GM18505 (cell line): ENCODE results near the gene METTL27.
"Not testable (repeated sequence)": the region's sequence is repeated elsewhere in the genome, so short reads cannot be mapped to it uniquely, and the experiment has no call there.

Experiments used
- ATAC-seq: cut with Tn5 transposase; IDR thresholded peaks from one replicate; pipeline ENCODE4 v1.9.1; 2021; ENCODE audit not compliant: unreplicated experiment
- POLR2A ChIP-seq: IDR thresholded peaks from 4 replicates; pipeline ENCODE4 v1.6.1; 2011; ENCODE audit warnings: borderline replicate concordance; ENCODE audit not compliant: insufficient read depth, insufficient read length; ENCODE audit errors: extremely low read depth

The METTL27 gene

GRCh38 chr7:73824986-73825385 lies 17.3 kb downstream of the METTL27 start:
- no peak for ATAC-seq
- TF ChIP-seq POLR2A = no peak

DNA sequence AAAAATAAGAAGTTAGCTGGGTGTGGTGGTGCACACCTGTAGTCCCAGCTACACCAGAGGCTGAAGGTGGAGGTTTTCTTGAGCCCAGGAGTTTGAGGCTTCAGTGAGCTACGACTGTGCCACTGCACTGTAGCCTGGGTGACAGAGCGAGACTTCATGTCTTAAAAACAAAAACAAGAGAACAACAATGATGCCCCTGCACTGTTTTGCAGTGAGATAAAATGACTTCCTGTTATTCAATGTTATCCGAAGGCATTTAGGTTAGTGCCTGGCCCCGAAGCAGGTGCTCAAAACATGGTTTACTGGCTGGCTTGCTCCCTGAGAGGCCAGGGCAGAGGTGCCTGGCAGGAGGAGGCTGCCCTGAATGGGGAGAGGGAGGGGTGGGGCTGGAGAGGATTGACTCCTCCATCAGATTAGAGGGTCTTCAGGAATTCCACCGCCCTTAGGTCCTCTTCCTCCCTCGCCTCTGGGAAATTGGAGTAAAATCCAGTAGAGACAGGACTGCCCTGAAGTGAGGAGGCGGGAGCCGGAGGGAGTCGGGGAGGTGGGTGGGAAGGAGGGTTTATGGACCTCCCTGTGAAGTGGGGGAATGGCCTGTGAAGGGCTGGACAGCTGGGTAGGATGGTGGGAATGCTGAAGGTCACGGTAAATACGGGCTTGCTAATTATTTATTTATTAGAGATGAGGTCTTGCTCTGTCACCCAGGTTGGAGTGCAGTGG lies 18.3 kb downstream of the METTL27 start:
- no peak for TF ChIP-seq POLR2A
- no peak for ATAC-seq

- TF ChIP-seq POLR2A = no peak
- no peak for ATAC-seq
Measured at GRCh38 chr7:73823257-73823656, 19.1 kb downstream of the METTL27 start.

DNA sequence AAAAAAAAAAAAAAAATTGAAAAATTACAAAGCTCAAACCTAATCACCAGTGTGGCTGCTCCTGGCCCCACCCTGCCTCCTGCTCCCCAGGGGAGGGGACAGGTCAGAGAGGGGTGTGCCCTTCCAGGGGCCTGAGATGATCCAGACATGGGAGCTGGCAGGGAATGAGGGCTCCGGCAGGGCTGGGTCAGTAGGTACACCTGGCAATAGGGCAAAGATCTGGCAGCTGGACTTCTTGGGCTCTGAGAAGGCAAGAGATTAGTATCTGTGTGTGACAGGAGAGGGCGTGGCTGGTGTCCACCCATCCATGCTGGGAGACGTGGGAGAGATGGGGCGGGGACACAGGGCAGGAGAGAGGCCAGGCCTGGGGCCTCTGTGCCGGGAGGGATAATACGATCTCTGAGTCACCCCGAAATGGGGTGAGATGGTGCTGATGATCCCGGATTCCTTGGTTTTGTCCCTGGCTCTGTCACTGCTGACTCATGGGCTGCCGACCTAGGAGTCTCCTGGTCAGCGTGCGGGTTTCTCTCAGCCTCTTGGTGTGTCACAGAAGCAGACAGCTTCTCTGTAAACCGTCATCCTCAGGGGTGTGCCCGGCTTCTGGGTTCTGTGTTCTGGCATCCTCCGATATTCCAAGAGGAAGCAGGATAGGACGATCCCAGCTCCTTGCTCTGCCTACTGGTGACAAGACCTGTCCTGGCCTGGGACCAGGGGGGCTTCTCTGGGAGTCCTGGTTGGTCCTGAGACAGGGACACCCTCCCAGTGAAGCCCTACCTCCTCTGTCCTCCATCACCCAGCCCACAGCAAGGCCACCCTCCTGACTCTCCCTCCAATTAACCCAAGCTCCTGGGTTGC lies 19.8 kb downstream of the METTL27 start:
- ATAC-seq = no peak
- no peak for TF ChIP-seq POLR2A

GRCh38 chr7:73821597-73822285 lies 20.6 kb downstream of the METTL27 start:
- not testable (repeated sequence) for ATAC-seq

DNA sequence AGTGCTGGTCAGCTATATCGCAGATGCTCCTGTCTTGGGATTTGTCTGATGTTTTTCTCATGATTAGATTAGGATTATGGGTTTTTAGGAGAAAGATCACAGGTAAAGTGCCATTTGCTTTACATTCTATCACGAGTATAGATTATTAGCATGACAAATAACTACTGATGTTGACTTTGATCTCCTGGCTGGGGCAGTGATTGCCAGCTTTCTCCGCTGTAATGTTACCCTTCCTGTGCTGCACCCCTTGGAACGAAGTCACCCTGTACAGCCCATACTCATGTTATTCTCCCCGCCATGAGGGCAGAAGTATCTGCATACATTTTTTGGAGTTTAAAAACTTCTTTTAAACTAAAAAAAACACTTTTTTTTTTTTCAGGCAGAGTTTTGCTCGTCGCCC lies 22.3 kb downstream of the METTL27 start:
- no peak for ATAC-seq

DNA sequence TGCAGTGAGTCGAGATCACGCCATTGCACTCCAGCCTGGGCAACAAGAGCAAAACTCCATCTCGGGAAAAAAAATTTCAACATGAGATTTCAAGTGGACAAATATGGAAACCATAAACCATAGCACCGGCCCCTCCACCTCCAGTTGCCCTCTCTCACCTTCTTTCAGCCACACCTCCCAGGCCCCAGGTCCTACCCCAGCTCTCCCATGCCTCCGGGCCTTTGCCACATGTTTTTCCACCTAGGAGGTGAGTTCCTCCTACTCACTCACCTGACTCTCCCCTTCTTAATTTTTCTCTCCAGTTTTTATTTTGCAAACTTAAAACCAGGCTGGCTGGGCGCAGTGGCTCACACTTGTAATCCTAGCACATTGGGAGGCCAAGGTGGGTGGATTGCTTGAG lies 25.2 kb downstream of the METTL27 start:
- ATAC-seq = no peak
- TF ChIP-seq POLR2A = no peak

More for the DNA sequence above, 22.3 kb downstream of the METTL27 start:
- no peak for TF ChIP-seq POLR2A

- ATAC-seq = no peak
- TF ChIP-seq POLR2A = no peak
Measured at GRCh38 chr7:73815436-73815835, 26.9 kb downstream of the METTL27 start.

DNA sequence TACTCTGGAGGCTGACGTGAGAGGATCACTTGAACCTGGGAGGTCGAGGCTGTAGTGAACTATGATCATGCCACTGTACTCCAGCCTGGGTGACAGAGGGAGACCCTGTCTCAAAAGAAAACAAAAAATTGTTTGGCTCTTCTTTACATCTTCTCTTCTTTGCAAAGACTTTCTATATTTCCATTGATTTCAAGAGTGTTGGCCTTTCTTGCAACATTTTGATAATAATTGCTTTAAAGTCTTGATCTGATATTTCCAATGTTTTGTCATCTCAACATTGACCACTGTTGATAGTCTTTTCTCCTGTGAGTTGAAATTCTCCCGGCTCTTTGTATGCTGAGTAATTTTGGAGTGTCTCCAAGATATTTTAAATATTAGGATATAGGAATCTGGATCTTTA lies 29.3 kb downstream of the METTL27 start:
- TF ChIP-seq POLR2A = no peak
- no peak for ATAC-seq

GRCh38 chr7:73811760-73812168 lies 30.6 kb downstream of the METTL27 start:
- no peak for TF ChIP-seq POLR2A
- no peak for ATAC-seq

DNA sequence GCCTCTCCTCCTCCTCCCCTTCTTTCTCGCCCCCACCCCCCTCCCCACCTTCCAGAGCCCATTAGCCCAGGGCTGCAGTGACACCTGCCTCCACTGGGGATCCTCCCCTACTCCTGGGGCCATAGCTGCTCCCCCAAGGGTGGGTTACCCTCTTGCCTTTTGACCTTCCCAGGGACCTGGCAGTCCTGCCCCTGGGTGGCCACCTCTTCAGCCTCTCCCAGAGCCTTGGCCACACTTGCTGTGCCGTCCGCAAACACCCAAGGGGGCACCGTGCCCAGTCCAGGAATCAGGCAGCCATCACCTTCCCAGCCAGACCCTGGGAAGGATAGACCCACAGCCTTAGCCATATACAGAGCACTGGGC lies 31.3 kb downstream of the METTL27 start:
- no peak for ATAC-seq
- TF ChIP-seq POLR2A = no peak

GRCh38 chr7:73809467-73809951 lies 32.8 kb downstream of the METTL27 start:
- no peak for TF ChIP-seq POLR2A
- no peak for ATAC-seq

DNA sequence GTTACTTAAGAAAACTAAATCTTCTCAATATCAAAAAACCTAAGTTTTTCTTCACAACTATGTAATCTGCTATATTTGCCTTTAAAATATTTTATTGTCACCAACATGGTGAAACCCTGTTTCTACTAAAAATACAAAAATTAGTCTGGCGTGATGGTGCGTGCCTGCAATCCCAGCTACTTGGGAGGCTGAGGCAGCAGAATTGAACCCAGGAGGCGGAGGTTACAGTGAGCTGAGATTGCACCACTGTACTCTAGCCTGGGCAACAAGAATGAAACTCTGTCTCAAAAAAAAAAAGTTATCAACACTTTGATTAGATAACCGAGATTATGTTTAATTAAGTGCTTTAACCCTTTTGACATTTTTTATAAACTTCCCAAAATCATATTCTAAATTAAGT lies 39.9 kb downstream of the METTL27 start:
- TF ChIP-seq POLR2A = no peak
- ATAC-seq = no peak
